ENCODE data around the gene LRRTM4.

The LRRTM4 gene

DNA sequence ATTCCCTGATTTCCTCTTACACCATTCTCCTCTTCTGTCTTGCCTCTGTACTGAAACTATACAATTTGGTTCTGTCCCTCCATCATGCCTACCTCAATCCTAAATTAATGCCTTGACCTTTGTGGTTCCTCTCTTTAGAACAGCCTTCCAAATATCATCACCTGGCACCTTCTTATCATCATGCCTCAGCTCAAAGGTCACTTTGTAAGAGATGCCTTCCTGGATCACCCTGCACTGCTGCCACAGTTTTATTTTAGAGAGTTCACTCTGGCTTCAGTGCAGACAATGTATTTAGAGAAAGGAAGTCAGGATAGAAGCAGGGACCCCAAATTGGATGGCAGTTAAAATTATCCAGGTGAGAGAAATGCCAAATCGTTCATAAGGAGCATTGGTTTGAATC lies 64.5 kb downstream of the LRRTM4 start:
- no peak for DNase-seq (ENCODE audit: low spot score)
- in situ Hi-C loops (cut with MboI; ENCODE audit: low pct_unique_long_range_greater_than_20kb, low sequenced_read_pairs, unreplicated experiment), result no loop called here

DNA sequence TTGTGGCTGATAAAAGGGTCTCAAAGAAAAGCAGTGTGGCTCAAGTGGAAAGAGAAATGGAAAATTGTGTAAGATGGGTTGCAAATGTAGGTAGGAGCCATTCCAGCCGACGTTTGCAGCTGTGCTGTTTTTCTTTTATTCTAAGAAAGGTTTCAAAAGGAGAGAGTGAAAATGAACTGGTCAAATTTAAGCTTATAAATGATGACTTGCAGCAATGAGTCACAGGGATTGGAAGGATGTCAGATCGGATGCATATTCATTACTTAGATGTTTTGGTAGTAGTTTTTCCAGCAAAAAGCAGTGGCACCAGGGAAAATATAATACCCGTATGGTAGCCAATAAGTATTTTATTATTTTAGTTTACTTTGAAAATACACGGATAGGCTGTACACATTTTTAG lies 79.1 kb downstream of the LRRTM4 start:
- in situ Hi-C loops (cut with MboI; ENCODE audit: low pct_unique_long_range_greater_than_20kb, low sequenced_read_pairs, unreplicated experiment), result no loop called here
- TF ChIP-seq, protein P1, sequence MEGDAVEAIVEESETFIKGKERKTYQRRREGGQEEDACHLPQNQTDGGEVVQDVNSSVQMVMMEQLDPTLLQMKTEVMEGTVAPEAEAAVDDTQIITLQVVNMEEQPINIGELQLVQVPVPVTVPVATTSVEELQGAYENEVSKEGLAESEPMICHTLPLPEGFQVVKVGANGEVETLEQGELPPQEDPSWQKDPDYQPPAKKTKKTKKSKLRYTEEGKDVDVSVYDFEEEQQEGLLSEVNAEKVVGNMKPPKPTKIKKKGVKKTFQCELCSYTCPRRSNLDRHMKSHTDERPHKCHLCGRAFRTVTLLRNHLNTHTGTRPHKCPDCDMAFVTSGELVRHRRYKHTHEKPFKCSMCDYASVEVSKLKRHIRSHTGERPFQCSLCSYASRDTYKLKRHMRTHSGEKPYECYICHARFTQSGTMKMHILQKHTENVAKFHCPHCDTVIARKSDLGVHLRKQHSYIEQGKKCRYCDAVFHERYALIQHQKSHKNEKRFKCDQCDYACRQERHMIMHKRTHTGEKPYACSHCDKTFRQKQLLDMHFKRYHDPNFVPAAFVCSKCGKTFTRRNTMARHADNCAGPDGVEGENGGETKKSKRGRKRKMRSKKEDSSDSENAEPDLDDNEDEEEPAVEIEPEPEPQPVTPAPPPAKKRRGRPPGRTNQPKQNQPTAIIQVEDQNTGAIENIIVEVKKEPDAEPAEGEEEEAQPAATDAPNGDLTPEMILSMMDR (IDR thresholded peaks at IDR 0.05; ENCODE audit: extremely low read depth, insufficient read depth, missing control alignments), result no peak
- DNase-seq (ENCODE audit: low spot score), result no peak

More for the DNA sequence above, 64.5 kb downstream of the LRRTM4 start:
- TF ChIP-seq, protein P1 (IDR thresholded peaks at IDR 0.05; ENCODE audit: extremely low read depth, insufficient read depth, missing control alignments), result no peak

DNA sequence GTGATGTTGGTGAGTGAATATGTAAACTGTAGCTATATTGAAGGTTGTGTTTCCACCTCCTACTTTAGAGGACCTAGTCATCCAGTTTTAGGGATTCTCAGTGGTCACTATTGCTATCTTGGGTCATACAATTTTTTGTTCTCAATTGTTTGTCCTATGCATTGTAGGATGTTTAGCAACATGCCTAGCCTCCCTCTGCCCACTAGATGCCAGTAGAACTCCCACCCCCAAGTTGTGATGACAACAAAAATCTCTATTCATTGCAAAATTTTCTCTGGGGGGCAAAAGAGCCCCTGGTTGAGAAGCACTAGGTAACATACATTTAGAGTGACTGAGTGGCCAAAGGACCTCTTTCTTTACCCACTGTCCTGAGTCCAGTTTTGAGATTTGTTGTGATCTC lies 87.3 kb downstream of the LRRTM4 start:
- TF ChIP-seq, protein P1 (IDR thresholded peaks at IDR 0.05; ENCODE audit: extremely low read depth, insufficient read depth, missing control alignments), result peak; percentile 2
- no peak for DNase-seq (ENCODE audit: low spot score)
- in situ Hi-C loops (cut with MboI; ENCODE audit: low pct_unique_long_range_greater_than_20kb, low sequenced_read_pairs, unreplicated experiment), result no loop called here

DNA sequence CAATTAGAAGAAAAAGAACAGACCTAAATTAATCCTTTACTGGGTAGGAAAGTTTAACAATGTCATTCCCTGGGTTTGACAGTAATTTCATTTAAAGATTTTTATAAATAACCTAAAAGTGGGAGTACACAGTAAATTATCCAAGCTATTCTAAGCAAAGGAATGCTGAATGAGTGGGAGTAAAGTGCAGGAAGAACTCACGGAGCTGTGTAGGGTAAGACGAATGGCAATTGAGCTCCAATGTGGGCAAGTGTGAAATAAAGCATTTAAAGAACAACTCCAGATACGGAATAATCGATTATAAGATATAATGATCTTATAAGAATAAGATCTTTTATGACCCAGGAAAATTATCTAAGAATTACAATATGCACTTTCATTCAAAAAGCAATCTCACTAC lies 93.2 kb downstream of the LRRTM4 start:
- TF ChIP-seq, protein P1 (IDR thresholded peaks at IDR 0.05; ENCODE audit: extremely low read depth, insufficient read depth, missing control alignments), result no peak
- no peak for DNase-seq (ENCODE audit: low spot score)
- in situ Hi-C loops (cut with MboI; ENCODE audit: low pct_unique_long_range_greater_than_20kb, low sequenced_read_pairs, unreplicated experiment), result no loop called here

DNA sequence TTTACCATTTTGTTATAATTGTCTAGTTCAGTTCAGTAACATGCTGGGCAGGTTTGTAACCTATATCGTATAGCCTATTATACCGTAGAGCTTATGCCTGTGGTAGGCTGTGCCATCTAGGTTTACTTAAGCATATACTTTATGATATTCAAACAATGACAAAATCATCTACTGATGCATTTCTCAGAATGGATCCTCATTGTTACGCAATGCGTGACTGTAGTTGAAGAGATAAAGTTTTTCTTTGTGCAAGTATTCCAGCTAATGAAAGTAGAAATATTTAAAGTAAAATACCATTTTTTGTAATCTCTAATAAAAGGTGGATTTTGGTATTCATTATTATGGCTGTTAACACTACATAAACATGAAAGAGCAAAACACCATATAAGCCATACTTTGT lies 100.2 kb downstream of the LRRTM4 start:
- in situ Hi-C loops (cut with MboI; ENCODE audit: low pct_unique_long_range_greater_than_20kb, low sequenced_read_pairs, unreplicated experiment), result no loop called here
- TF ChIP-seq, protein P1 (IDR thresholded peaks at IDR 0.05; ENCODE audit: extremely low read depth, insufficient read depth, missing control alignments), result no peak
- DNase-seq (ENCODE audit: low spot score), result no peak

DNA sequence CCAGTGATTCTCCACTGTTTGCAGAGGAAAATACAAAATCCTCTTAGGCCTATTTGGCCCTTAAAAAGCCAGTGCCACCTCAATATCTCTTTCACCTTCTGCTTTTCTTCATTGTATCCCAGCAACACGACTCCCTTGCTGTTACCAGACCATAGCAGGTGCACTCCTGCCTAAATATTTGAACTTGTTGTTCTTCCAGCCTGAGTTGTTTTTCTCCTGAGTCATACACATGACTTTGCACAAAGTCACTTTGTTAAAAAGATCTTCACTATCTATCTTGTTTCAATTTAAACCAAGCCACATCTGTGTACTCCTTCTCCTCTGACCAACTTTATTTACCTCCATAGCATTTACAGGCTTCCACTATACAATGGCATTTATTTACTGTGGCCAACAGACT lies 103.6 kb downstream of the LRRTM4 start:
- TF ChIP-seq, protein P1 (IDR thresholded peaks at IDR 0.05; ENCODE audit: extremely low read depth, insufficient read depth, missing control alignments), result no peak
- DNase-seq (ENCODE audit: low spot score), result no peak
- in situ Hi-C loops (cut with MboI; ENCODE audit: low pct_unique_long_range_greater_than_20kb, low sequenced_read_pairs, unreplicated experiment), result no loop called here

DNA sequence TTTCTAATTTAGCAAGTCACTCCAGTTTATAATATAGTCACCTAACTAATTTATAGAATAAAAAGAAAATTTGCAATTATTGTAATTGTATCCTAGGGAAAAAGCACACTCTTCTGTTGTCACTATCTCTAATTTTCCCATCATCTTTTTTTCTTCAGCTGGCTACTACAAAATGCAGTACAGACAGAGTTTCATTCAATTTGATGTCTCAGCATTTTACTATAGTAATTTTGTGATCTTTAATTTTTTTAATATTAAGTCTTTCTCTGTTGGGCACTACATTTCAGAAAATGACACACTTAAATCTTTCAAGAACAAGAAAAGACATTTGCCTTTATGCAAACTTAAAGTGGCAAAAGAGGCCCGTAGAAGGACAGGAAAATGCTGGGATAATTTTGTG lies 118.0 kb downstream of the LRRTM4 start:
- in situ Hi-C loops (cut with MboI; ENCODE audit: low pct_unique_long_range_greater_than_20kb, low sequenced_read_pairs, unreplicated experiment), result no loop called here
- DNase-seq (ENCODE audit: low spot score), result no peak
- TF ChIP-seq, protein P1 (IDR thresholded peaks at IDR 0.05; ENCODE audit: extremely low read depth, insufficient read depth, missing control alignments), result no peak
